D341Med (cell line): Measurements from ENCODE around the gene CPEB4.

Source experiments
- DNase-seq: peaks from one replicate; pipeline ENCODE4 v3.0.0; 2012; ENCODE audit warnings: low spot score

CPEB4 gene

GRCh38 chr5:173945160-173945559 is 57.0 kb downstream of the CPEB4 start:
- no peak for DNase-seq

- DNase-seq, result no peak
These were observed 58.2 kb downstream of the CPEB4 start for GRCh38 chr5:173946323-173946722.

- DNase-seq, result no peak
These were observed 62.7 kb downstream of the CPEB4 start for GRCh38 chr5:173950829-173951228.

GRCh38 chr5:173953528-173954090 is 65.5 kb downstream of the CPEB4 start:
- no peak for DNase-seq

- DNase-seq, result no peak
These were observed 66.7 kb downstream of the CPEB4 start for GRCh38 chr5:173954671-173955521.

- no peak for DNase-seq
These were observed 72.8 kb downstream of the CPEB4 start for GRCh38 chr5:173960986-173961385.

GRCh38 chr5:173961418-173961817 is 73.3 kb downstream of the CPEB4 start:
- no peak for DNase-seq

GRCh38 chr5:173962436-173962972 is 74.4 kb downstream of the CPEB4 start:
- no peak for DNase-seq

GRCh38 chr5:173963182-173963838 is 75.2 kb downstream of the CPEB4 start:
- DNase-seq, result no peak

GRCh38 chr5:173963867-173964441 is 75.8 kb downstream of the CPEB4 start:
- no peak for DNase-seq

GRCh38 chr5:173964506-173964905 is 76.4 kb downstream of the CPEB4 start:
- DNase-seq, result no peak

GRCh38 chr5:173967241-173967640 is 79.1 kb downstream of the CPEB4 start:
- no peak for DNase-seq

GRCh38 chr5:173968154-173968797 is 80.1 kb downstream of the CPEB4 start:
- no peak for DNase-seq

GRCh38 chr5:173969167-173970049 is 81.3 kb downstream of the CPEB4 start:
- no peak for DNase-seq

- no peak for DNase-seq
These were observed 82.9 kb downstream of the CPEB4 start for GRCh38 chr5:173970878-173971650.

GRCh38 chr5:173971681-173972345 is 83.7 kb downstream of the CPEB4 start:
- DNase-seq, result no peak

GRCh38 chr5:173972607-173972924 is 84.4 kb downstream of the CPEB4 start:
- no peak for DNase-seq

- DNase-seq, result peak; percentile 79
These were observed 84.9 kb downstream of the CPEB4 start for GRCh38 chr5:173972925-173973615.

- DNase-seq, result no peak
These were observed 85.4 kb downstream of the CPEB4 start for GRCh38 chr5:173973616-173973969.
